ENCODE data around the gene KCTD4.

DNA sequence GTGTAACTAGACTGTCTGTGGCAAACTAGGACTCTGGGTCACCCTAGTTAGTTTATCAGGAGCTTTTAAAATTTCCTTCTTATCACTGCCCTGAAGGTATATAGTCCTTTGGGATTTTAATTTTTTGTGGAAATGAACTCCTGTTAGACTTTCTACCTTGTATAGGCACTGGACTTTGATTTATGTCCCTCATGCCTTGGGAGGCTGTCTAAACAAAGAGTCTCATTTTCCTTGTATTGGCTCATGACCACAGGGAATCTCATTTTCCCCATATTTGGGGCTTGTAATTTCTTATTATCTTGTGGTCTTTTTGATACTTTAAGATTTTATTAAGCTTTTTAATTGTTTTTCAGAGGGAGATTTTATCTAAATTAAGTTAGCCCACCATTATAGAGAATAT lies 21.4 kb downstream of the KCTD4 start:
- no peak for TF ChIP-seq CTCF (conservative IDR thresholded peaks at IDR 0.05)
- TF ChIP-seq EZH2 (IDR thresholded peaks at IDR 0.05; ENCODE audit: low read depth) = no peak

Measured in PC-9 (cell line).